Effector CD4-positive, alpha-beta T cell (primary cell): ENCODE measurements around the gene HSPBP1.

Experiments used
- DNase-seq: peaks from one replicate; pipeline ENCODE4 v3.0.0-alpha.2; 2020

Gene HSPBP1

DNA sequence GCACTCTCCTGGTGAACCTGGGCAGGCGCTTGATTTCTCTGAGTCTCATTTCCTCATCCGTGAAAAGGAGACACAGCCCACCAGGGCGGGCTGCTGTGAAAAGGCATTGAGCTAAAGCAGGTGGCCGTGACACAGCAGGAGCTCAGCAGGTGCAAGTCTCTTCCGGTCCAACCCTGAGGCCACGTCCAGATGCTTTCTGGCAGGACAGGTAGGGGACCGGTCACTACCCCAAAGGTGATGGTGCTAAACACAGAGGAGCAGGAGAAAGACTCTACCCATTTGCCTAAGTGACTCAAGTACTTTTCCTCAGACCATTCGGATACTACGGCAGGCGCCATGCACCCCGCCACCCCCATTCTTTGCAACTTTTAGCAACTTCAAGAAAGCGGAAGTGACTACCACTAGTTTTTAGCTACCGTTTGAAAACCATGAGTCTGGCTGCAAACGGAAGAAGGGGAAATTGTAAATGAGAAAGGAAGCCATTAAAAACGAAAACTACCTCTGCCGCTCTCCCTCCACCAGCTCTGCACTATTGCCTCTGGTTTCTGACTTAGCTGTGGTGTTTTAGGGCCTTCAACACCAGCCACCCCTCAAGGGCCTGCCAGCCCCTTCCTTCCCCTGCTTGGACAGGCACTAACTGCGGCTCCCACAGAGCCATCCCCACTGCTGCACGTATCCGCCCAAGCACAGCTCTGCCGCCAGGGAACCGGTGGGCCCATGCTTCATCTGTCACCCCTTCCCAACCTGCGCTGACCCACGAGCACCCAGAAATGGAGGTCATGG is 25.9 kb downstream of the HSPBP1 start:
- peak; percentile 57 for DNase-seq

DNA sequence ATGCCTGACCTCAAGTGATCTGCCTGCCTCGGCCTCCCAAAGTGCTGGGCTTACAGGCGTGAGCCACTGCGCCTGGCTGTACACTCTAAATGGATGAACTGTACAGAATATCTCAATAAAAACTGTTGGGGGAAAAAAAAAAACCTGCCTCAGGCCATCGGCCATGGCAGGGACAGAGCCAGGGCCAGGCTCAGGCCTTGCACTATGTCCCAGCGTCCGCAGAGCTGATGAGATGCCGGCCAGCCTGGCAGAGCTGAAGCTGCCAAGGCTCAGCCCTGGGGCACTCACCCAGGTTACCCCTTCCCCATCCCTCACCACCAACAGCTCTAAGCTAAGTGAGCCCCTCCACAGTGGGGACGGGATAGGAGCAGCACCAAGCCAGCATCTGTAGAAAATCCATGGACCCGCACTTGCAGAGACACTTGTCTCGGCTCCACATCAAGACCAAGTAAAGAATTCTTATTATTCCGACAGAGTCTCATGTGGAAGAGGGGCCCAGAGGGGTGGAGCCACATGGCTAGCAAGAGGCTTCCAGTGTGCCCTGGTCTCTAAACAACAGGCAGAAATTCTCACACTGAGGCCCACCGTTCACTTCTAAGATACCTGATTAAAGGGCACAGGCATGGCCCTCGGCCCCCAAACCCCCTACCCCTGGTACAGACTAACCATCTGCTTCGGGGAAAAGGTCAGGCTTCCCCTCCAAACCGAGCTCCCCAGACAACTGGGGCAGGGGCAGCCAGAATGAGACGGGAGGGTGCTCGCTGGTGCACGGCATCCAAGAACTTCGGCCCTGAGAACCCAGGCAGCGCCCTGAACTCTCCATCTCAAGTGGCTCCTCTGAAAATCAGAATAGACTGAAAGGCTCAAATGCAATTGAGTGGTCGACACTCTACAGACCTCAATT is 26.9 kb downstream of the HSPBP1 start:
- no peak for DNase-seq

DNA sequence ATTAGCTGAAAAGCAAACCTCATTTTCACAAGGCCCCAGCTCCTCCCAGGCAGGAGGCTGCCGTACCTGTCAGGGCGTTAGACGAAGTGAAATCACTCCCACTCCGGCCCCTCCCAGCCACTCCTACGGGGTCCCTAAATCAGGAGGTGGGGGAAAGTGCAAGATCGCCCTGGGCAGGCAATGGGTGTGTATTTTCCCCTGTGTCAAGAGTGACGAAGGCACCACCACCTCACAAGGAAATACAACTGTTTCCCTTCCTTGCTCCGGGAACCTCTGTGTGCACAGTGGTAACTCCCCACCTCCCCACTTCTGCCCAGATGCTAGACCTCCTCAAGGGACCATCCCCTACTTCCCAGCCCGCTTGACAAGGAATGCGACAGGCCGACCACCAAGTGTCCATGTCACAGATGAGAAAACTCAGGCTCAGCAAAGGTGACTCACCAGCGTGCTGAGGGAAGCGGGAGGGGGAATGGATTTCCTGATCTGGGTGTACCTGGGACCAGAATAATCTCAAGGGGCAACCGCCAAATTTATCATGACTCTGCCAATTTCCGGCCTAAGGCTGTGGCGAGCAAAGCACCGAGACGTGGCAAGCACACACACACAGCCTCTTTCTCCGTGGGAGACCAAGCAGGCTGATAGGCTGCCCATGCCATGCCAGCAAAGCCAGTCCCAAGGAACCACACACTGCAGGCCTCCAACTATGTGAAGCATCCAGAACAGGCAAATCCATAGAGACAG is 28.4 kb downstream of the HSPBP1 start:
- peak; percentile 35 for DNase-seq

DNA sequence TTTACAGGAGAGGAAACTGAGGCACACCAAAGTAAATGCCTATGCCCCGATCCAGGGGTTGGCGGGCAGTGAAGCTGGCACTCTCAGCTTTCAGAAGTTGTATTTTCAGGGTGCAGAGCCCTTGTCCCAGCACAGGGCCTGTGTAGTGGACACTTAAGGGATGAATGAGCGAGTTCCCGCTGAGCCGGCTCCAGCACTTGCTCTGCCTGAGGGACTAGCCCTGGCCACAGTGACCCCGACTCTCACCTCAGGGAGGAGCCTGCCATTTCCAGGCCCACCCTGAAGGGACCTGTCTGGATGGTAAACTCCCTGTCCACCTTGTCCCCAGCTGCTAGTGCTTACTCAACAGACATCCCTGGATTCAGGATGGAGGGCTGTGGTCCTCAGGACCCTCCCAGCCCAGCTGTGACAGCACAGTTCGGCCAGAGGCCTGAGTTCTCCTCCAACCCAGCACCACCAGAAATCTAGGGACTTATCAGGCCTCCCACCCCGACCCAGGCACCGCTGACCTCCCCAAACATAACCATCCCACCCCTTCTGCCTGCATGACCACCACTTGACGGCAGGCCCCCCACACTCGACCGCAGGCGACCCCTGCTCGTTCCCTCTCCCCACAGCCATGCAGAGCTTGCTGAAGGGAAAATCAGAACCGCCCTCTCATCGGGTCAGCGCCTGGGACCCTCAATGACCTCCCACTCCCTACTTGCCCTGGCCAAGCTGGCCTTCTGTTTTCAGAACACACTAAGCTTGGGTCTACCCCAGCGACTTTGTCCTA is 29.5 kb downstream of the HSPBP1 start:
- no peak for DNase-seq

DNA sequence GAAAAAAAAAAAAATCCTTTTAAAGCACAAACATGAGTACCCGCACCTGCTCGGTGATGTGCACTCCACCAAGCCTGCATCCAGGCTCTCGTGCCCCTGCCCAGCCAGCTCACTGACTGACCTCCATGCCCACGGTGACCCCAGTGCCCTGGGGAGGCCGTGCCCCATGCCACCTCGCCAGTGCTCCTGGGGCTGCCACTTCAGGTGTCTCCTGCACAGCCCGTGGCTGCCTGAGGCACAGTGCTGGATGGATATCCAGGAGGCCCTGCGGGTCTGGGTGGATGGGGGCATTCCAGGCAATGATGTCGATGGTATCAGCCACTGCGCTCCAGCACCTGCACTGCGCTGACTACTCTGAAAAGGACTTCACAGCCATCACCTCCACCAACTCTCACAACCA is 30.1 kb downstream of the HSPBP1 start:
- DNase-seq, result no peak

DNA sequence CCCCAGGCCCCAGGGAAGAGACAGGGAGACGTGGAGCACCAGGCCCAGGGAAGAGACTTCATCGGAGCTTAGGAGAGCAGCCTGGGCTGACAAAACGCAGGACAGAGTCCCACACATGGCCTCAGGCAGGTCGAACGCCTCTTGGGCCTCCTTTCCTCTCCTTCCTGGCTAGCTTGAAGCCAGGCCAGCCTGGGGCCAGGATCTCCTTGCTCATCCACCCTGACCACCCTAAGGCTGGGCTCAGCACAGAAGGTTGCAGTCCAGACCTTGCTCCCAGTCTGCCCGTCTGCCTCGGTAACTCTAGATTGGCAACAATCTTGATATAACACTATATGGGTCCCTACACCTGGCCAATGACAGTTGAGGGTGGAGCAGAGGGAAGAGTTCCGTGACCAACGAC is 31.2 kb downstream of the HSPBP1 start:
- DNase-seq, result no peak

DNA sequence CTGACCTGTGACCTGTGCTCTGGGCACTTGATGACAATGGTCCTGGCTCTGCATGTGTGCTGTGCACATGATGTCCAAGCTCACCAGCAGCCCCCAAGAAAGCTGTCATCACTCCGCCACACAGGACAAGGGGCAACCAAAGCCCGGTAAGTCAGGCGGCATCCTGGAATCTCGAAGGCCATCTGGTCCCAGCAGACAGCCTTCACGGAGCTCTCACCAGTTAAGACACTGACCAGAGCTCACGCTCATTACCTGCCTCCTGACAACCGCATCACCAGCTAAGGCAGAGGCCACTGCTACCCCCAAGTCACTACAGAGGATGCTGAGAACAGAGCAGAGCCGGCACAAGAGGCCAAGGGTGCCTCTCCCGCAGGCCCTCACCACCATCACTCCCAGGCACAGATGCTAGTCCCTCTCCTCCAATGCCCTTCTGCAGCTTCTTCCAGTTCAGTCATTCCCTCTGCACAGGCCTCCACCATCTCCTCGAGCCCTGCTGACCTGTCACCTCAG is 31.7 kb downstream of the HSPBP1 start:
- no peak for DNase-seq

DNA sequence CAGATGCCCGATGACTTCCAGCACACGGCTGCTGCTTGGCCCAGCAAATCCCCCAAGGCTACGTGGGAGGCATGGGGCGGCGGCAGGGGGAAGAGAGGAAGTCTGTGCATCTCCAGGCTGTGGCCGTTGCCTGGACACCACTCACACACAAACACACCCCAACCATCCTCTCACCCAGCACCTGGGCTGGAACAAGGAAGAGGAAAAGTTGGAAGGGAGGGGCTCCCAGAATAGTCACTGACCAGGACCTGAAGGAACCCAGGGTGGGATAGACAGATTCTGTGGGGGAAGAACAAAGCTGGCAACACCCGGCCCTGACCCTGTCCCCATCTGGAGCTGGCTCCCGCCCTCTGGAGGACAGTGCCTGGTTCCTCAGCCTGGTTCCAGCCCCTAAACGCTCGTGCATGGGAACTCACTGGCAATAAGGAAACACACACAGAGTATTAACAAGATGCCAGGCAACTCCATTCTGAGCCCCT is 32.2 kb downstream of the HSPBP1 start:
- DNase-seq, result no peak

DNA sequence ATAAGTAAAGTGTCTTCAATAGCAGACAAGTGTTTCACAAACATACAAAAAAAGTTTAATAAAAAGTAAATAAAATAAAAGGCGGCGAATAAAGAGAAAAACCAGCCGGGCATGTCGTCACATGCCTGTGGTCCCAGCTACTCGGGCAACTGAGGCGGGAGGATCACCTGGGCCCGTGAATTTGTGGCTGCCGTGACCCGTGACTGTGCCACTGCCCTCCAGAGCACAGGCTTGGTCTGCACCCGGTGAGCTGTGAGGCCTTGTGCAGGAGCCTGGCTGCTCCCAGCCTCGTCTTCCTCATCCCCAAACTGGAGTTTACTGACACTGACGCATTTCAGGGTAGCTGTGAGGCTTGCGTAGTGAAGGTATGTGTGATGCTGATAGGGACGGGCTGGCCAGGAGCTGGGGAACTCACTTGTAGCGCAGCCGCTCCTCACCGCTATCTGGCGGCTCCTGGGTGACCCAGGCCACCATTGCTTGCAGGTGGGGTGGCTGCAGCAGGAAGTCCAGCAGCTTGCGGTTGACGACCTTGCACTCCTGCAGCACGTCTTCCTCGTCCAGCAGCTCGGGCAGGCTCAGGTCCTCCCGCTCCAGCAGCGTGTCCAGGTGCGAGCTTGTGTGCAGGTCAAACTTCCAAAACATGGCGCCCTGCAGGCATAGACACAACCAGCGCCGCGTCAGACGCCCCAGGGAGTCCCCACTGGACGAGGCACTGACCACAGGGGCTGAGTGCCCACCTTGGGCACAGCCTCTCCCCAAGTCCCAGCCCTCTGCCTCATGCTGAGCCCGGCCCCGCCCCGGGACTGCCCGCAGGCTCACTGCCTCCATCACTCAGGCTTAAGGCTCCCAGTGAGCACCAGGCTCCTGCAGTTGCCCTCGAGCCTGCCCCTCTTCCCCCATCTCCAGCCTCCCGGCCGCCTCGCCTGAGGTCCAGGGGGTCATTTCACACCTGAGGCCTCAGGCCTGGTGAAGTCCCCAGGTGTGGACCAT is 33.2 kb downstream of the HSPBP1 start:
- no peak for DNase-seq

DNA sequence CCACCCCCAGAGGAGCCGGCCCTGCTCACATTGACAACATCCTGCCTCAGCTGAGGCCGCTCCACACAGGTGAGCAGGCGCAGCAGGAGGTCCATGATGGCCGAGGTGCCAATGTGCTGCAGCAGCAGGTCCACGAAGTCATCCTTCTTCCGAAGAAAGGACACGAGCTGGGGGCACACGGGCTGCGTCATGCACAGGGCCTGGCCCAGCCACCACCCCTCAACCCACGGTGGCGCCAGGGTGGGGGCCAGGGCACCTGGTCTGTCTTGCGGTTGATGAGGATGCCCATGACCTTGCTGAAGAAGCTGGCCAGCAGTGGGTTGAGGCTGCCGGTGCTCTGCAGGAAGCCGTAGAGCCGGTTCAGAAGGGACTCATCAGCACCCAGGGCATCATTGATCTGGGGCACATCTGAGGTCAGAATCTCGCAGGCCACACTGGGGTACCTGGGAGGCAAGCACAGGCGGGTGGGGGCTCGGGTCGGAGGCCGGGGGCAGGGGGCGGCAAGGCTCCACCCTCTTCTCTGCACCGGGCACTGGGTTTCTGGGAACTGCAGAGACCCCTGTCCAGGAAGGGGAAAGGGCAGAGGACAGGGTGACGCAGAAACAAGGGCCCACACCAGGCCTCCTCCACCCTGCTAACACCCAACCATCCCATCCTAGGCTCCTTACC is 34.5 kb downstream of the HSPBP1 start:
- no peak for DNase-seq

DNA sequence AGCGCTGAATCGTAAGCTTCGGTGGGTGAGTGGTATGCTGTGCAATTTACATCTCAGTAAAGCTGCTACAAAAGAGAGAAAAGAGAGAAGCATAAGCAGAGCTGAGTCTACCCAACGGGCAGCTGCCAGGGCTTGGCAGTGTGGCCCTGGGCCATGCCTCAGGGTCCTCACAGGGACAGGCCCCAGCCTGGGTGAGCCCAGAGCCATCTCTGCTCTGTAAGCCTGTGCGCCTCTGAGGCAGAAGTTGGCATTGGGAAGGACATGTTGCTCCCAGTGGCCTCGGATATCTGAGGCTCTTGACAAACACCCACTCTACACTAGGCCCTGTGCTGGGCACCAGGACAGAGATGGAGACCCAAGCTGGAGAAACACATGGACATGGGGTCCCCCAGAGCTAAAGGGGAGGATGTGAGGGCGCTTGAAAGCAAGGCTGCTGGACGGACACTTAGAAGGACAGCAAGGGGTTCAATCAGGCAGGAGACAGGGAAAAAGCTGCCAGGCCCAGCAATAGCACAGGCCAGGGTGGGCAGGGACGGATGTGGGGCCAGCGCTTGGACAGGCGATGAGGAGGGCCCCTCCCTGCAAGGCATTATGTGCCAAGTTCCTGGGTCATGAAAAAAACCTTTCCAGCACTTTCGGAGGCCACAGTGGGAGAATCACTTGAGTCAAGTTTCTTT is 35.8 kb downstream of the HSPBP1 start:
- no peak for DNase-seq

DNA sequence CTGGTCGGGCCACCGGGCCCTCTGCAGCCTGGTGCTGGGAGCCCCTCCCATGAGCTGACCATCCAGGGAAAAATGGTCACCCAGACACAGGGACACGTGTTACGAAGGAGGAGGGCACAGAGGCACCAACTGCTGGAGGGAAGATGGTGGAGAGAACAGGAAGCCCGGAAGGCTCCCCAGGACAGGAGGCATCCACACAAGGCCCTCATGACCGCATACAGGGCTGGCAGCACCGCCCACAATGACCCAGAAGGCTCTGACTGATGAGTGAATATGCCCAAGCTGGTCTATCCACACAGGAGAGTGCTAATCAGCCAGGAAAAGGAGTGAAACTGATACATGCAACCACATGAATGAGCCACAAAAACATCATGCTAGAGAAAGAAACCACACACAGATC is 37.4 kb downstream of the HSPBP1 start:
- no peak for DNase-seq

DNA sequence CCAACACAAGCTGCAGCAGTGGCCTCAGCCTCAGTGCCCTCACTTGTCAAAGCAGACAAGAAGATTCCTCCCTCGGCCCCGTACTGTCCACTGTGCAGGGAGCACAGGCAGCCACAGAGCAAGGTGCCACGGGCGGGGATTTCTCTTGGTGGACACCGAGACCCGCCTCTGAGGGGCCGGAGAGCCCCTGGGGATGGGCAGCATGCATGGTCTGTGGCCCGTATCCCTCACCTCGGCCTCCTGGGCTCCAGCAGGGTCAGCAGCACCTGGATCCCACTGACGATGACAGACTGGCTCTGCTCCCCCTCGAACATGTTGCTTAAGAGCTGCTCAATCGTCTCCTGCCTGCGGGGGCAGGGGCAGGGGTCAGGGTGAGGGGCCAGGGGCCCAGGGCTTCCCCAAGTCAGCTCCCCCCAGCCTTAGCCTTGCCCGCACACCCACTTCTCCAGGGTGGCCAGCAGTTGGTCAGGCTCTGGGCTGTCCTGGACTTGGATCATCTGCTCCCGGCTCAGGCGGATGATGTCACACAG is 37.9 kb downstream of the HSPBP1 start:
- no peak for DNase-seq

DNA sequence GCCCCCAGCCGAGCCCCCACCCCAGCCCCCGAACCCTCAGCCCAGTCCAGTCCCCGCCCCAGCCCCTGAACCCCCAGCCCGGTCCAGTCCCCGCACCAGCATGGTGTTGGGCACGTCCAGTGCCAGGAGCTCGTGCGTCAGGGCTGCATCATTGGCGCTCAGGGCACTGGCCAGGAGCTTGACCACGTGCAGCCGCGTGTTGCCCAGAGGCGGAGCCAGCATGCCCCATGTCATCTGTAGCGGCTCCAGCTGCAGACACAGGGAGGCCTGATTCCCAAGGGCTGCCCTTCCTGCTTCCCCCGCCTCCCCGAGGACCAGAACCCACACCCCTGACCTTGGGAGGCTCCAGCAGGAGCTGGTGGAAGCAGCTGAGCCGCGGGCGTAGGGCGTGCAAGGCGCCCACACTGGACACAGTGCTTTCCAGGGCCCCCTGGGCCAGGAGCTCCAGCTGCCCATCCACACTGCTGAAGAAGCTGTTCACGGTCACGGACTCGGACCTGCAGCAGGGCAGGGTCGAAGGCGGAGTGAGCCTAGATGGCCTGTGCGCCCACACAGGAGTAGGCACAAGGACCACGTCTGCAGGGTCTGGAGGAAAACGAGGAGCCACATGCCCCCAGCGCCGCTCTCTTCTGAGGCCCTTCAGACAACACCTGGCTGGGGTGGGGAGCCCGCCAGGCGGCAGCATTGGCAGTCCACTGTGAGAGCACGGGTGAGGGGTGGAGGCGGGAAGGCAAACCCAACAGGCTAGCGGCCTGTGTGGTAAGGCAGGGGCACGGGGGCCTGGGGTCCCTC is 38.6 kb downstream of the HSPBP1 start:
- DNase-seq, result no peak

DNA sequence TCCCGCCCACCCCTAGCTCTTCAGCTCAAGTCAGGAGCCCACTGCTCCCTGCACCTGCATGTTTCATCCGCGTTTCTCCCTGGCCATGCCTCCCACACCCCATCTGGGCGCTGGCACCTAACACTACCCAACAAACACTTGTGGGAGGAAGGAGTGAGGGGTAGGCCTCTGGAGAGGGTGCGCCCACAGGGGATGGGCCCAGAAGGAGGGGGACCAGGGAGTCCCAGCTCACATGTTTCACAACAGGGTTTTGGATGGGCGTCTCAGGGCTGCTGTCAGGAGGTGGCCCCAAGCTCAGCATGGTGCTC is 39.2 kb downstream of the HSPBP1 start:
- DNase-seq, result no peak

DNA sequence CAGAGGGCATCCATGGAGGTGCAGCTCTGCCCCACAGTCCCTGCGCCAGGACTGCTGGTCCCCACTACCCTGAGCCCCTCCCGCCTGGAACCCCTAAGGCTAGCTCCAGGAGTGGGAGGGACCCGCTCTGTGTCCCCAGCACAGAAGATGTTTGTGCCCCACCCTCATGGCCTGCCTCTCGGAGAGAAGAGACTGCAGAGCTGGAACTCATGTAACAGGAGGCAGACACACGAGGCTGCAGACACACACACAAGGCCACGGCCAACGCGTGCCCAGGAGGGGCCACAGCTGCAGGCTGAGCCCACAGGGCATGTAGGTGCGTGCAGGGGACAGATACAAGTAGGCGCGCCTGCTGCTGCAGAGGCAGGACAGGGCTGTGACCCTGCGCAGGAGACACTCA is 40.9 kb downstream of the HSPBP1 start:
- no peak for DNase-seq

DNA sequence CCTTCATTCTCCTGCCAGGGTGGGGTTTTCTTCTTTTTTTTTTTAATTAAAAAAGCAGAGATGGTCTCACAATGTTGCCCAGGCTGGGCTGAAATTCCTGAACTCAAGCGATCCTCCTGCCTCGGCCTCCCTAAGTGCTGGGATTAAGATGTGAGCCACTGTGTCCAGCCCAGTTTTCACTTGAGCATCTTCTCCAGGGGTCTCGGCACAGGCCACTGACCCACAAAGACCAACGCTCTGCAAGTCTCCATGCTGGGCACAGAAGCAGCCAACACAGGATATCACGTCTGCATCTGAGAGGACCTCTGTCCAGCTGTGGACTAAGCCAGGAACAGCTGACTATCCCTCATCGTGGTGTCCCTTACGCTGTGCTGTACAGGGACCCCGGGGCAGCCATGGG is 41.9 kb downstream of the HSPBP1 start:
- no peak for DNase-seq

DNA sequence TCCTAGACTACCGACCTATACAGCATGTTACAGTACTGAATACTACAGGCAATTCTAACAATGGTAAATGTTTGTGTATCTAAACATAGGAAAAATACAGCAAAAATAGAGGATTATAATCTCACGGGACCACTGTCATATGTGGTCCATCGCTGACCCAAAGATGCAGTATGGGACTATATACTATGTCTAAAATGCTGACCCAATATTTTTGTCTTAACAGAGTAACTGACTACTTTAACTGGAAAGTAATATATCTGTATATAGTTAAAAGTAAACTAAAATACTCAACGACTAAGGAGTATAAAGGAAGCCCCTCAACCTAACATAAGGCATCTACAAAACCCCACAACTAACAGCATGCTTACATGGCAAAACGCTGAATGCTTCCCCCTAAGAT is 46.9 kb downstream of the HSPBP1 start:
- no peak for DNase-seq

DNA sequence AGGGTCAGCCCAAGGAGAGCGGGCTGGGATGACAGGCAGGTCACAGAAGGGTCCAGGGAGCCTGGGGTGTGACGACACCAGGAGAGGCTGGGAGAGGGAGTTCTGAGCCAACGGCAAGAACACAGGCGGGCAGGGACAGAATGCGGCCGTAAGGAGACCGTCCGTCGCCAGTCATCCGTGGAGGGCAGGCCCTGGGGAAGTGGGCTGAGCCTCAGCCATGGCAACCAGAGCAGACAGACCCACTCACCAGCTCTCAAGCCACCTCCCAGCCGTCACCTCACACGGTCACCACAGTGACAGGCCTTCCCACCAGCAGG is 47.7 kb downstream of the HSPBP1 start:
- DNase-seq, result no peak
